Thyroid gland (tissue), 4 donors: ENCODE measurements around the gene RBL1.

Experiments used
- POLR2A ChIP-seq, 2 donors: fragments of 450-650 bp; IDR thresholded peaks; one replicate each; pipeline ENCODE4 v1.6.1; 2017; ENCODE audit warnings: antibody characterized with exemption in 2 of 2, mild to moderate bottlenecking in 2 of 2, moderate library complexity in 1 of 2
- TF ChIP-seq, protein P1 (sequence below), 6 experiments: fragments of 200-600 bp in 3 of 6; fragments of 450-650 bp in 3 of 6; sonication (generic) in 3 of 6; IDR thresholded peaks; one replicate each; pipeline ENCODE4 v1.5.1; 2016 to 2019; ENCODE audit warnings: antibody characterized with exemption in 6 of 6, mild to moderate bottlenecking in 2 of 6, inconsistent platforms in 1 of 6, moderate library complexity in 1 of 6

DNA sequence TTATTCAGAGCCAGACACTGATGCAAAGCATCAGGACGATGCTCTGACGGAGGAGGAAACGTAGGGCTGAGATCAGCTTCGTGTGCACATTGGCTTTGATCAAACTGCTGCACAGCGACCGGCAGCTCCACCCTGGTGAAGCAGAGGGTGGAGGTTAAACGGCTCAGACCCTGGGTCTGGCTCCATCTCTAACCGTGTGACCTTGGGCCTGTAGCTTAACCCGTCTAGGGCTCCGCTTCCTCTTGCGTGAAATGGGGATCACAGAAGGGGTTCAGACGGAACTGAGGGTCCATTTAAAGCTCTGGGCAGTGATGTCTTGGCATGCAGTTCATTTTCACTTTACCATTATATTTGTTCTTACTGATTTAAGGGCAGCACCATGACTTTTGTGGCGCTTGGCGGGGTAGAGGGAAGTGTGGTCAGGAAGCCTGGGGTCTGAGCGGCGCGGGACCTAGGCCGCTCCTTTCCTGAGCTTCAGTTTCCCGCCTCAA, 644 bp downstream of the RBL1 start:
- TF ChIP-seq, protein P1, sequence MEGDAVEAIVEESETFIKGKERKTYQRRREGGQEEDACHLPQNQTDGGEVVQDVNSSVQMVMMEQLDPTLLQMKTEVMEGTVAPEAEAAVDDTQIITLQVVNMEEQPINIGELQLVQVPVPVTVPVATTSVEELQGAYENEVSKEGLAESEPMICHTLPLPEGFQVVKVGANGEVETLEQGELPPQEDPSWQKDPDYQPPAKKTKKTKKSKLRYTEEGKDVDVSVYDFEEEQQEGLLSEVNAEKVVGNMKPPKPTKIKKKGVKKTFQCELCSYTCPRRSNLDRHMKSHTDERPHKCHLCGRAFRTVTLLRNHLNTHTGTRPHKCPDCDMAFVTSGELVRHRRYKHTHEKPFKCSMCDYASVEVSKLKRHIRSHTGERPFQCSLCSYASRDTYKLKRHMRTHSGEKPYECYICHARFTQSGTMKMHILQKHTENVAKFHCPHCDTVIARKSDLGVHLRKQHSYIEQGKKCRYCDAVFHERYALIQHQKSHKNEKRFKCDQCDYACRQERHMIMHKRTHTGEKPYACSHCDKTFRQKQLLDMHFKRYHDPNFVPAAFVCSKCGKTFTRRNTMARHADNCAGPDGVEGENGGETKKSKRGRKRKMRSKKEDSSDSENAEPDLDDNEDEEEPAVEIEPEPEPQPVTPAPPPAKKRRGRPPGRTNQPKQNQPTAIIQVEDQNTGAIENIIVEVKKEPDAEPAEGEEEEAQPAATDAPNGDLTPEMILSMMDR (IDR thresholded peaks at IDR 0.05): no peak
- TF ChIP-seq POLR2A (IDR thresholded peaks at IDR 0.05): no peak
